Panc1 (cell line): ENCODE results near the gene TTF2. TPM values are rescaled to one million over a fixed set of nuclear protein-coding genes. Genes with fewer than 3 reads are reported as not detected.

ENCODE experiments used
- ATAC-seq: fragments of 200-7000 bp; cut with Tn5 transposase; 2 replicates; pipeline ENCODE4 v1.9.1; 2020; ENCODE audit warnings: mild to moderate bottlenecking, moderate library complexity
- BruUV-seq: library from RNA; stranded (reverse); fragments of 400-500 nt; replicated peaks from 2 replicates; lab custom pipeline; 2021; lab: Mats Ljungman, UMichigan
- CTCF ChIA-PET: fragments of 300-600 bp; sonication (Branson Sonifier 250); formaldehyde crosslinking; loops from one replicate; lab custom pipeline; 2022; ENCODE audit warnings: antibody characterized with exemption; lab: Charles Lee
- POLR2A ChIA-PET: fragments of 300-600 bp; sonication (Branson Sonifier 250); formaldehyde crosslinking; loops from one replicate; lab custom pipeline; 2022; ENCODE audit warnings: antibody characterized with exemption; lab: Charles Lee
- DNase-seq: peaks from one replicate; pipeline ENCODE4 v3.0.0-alpha.2; 2010; ENCODE audit warnings: low read depth, low spot score
- H3K27ac ChIP-seq: 2 replicates; pipeline ENCODE4 v1.5.1; 2011; ENCODE audit warnings: mild to moderate bottlenecking, low read length, inconsistent platforms
- H3K27me3 ChIP-seq: fragments of 200-500 bp; sonication (Bioruptor generic); 2 replicates; pipeline ENCODE4 v1.6.0; 2014; ENCODE audit warnings: low read length, inconsistent platforms; ENCODE audit not compliant: control insufficient read depth, insufficient read depth
- H3K36me3 ChIP-seq: fragments of 200-500 bp; sonication (Bioruptor generic); 2 replicates; pipeline ENCODE4 v1.5.1; 2014; ENCODE audit warnings: inconsistent platforms, mild to moderate bottlenecking, low read length, moderate library complexity; ENCODE audit not compliant: control insufficient read depth, insufficient read depth
- H3K4me1 ChIP-seq: 2 replicates; pipeline ENCODE4 v1.5.1; 2011; ENCODE audit warnings: inconsistent platforms, mild to moderate bottlenecking, low read length, moderate library complexity; ENCODE audit not compliant: control insufficient read depth, insufficient read depth
- H3K4me3 ChIP-seq, 2 experiments: 2 replicates each; pipeline ENCODE4 v1.5.1; 2011 to 2012; ENCODE audit warnings: low read depth in 2 of 2, low read length in 2 of 2, mild to moderate bottlenecking in 2 of 2, inconsistent platforms in 1 of 2, moderate library complexity in 1 of 2
- H3K9me3 ChIP-seq: fragments of 200-500 bp; sonication (Bioruptor generic); 2 replicates; pipeline ENCODE4 v1.5.1; 2014; ENCODE audit warnings: low read depth, mild to moderate bottlenecking, inconsistent platforms, low read length, moderate library complexity; ENCODE audit not compliant: control insufficient read depth, insufficient read depth
- POLR2AphosphoS5 ChIP-seq: IDR thresholded peaks from 2 replicates; pipeline ENCODE4 v1.6.1; 2012; ENCODE audit warnings: mild to moderate bottlenecking, low read depth, low read length, moderate library complexity
- SIN3A ChIP-seq: IDR thresholded peaks from 2 replicates; pipeline ENCODE4 v1.6.1; 2012; ENCODE audit warnings: low read depth, mild to moderate bottlenecking, low read length, moderate library complexity, borderline replicate concordance; ENCODE audit not compliant: insufficient read depth
- TCF7L2 ChIP-seq: IDR thresholded peaks from 2 replicates; pipeline ENCODE4 v1.6.1; 2011; ENCODE audit warnings: mild to moderate bottlenecking, low read depth, low read length, inconsistent platforms
- in situ Hi-C: cut with HindIII; loops from 2 replicates; pipeline ENCODE4 v1.10.0; 2016; ENCODE audit warnings: low sequenced_read_pairs, low pct_unique_long_range_greater_than_20kb
- intact Hi-C: fragments of 100-400 bp; cut with micrococcal nuclease; formaldehyde crosslinking; loops from one replicate; pipeline ENCODE4 v1.10.0; 2022; ENCODE audit not compliant: unreplicated experiment
- total RNA-seq: library from RNA; stranded (reverse); gene quantifications from one replicate; pipeline ENCODE4 v1.2.1, GENCODE V29; 2021; ENCODE audit not compliant: unreplicated experiment
- TF ChIP-seq, protein P1 (sequence below), 2 experiments: IDR thresholded peaks; 2 replicates each; pipeline ENCODE4 v1.6.1; 2011 to 2012; ENCODE audit warnings: low read depth in 2 of 2, control low read depth in 1 of 2, low read length in 1 of 2, mild to moderate bottlenecking in 1 of 2, moderate library complexity in 1 of 2; ENCODE audit not compliant: insufficient read depth in 1 of 2
- TF ChIP-seq, protein P2 (sequence below): fragments of 450-650 bp; IDR thresholded peaks from 2 replicates; pipeline ENCODE4 v1.5.1; 2017; ENCODE audit warnings: mild to moderate bottlenecking

Gene TTF2
- total RNA-seq, 1 experiment from 2014 or later, result 32.7 TPM

DNA sequence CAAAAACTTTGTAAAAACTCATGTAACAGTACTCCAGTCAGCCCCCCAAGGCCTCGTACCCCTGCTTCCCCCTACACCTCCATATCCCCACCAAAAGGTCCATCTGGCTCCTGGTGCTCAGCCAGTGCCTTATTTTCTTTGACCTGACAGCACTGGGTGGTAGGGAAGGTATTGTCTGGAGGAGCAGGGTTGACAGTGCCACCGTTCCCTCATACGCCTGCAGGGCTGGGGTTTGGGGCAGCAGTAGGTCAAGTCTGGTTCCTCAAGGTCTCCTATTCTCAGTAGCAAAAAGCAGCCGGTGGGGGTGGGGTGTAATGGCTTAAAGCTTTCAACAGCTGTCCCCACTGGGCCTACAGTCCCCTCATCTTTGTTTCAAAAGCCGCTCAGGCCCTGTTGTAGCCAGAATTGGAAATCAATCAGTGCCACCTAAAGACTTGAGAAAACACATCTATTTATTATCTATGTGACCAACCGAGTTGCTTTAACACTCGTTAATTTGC, 25.3 kb upstream of the TTF2 start:
- intact Hi-C loops, result no loop called here
- no peak for DNase-seq
- ChIA-PET CTCF (no interaction called here), POLR2A (no interaction called here)
- TF ChIP-seq POLR2AphosphoS5 (no peak), SIN3A (no peak), TCF7L2 (no peak)
- TF ChIP-seq, protein P1, sequence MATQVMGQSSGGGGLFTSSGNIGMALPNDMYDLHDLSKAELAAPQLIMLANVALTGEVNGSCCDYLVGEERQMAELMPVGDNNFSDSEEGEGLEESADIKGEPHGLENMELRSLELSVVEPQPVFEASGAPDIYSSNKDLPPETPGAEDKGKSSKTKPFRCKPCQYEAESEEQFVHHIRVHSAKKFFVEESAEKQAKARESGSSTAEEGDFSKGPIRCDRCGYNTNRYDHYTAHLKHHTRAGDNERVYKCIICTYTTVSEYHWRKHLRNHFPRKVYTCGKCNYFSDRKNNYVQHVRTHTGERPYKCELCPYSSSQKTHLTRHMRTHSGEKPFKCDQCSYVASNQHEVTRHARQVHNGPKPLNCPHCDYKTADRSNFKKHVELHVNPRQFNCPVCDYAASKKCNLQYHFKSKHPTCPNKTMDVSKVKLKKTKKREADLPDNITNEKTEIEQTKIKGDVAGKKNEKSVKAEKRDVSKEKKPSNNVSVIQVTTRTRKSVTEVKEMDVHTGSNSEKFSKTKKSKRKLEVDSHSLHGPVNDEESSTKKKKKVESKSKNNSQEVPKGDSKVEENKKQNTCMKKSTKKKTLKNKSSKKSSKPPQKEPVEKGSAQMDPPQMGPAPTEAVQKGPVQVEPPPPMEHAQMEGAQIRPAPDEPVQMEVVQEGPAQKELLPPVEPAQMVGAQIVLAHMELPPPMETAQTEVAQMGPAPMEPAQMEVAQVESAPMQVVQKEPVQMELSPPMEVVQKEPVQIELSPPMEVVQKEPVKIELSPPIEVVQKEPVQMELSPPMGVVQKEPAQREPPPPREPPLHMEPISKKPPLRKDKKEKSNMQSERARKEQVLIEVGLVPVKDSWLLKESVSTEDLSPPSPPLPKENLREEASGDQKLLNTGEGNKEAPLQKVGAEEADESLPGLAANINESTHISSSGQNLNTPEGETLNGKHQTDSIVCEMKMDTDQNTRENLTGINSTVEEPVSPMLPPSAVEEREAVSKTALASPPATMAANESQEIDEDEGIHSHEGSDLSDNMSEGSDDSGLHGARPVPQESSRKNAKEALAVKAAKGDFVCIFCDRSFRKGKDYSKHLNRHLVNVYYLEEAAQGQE (IDR thresholded peaks at IDR 0.05; ENCODE audit: insufficient read depth in 1 of 2, low read depth in 2 of 2, low read length in 1 of 2), result no peak
- TF ChIP-seq, protein P2, sequence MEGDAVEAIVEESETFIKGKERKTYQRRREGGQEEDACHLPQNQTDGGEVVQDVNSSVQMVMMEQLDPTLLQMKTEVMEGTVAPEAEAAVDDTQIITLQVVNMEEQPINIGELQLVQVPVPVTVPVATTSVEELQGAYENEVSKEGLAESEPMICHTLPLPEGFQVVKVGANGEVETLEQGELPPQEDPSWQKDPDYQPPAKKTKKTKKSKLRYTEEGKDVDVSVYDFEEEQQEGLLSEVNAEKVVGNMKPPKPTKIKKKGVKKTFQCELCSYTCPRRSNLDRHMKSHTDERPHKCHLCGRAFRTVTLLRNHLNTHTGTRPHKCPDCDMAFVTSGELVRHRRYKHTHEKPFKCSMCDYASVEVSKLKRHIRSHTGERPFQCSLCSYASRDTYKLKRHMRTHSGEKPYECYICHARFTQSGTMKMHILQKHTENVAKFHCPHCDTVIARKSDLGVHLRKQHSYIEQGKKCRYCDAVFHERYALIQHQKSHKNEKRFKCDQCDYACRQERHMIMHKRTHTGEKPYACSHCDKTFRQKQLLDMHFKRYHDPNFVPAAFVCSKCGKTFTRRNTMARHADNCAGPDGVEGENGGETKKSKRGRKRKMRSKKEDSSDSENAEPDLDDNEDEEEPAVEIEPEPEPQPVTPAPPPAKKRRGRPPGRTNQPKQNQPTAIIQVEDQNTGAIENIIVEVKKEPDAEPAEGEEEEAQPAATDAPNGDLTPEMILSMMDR, result no peak
- no TSS peak for BruUV-seq
- H3K4me3 ChIP-seq, result no peak overlapping the region
- no peaks in the 10 kb centered on the region for H3K9me3 ChIP-seq
- in situ Hi-C loops, result no loop called here
- no peaks in the 10 kb centered on the region for H3K4me1 ChIP-seq
- H3K36me3 ChIP-seq, result no peaks in the 10 kb centered on the region
- no peak overlapping the region for H3K27ac ChIP-seq
- H3K27me3 ChIP-seq, result no peaks in the 10 kb centered on the region
- no peak for ATAC-seq

DNA sequence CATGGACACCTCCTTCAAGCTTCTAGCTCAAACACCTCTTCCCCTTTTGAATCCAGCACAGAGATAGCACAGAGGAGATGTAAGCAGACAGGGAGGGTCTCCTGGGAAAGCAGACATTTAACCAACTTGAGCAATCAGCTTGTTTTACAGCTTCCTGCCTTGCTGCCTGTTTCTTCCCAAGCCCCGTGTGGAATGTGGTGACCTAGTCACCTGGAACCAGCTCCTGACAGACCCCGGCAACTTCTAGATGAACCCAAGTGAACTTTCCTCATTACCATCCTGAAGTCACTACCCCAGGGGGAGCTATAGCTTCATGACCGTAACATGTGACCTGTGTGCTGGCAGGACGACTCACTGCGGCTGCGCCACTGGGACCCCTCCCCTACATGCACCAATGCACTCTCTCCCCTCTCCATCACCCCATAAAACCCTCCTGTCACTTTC, 24.1 kb upstream of the TTF2 start:
- Histone ChIP-seq H3K27ac (no peak overlapping the region), H3K36me3 (no peaks in the 10 kb centered on the region), H3K4me1 (no peaks in the 10 kb centered on the region), H3K4me3 (no peak overlapping the region), H3K27me3 (no peaks in the 10 kb centered on the region), H3K9me3 (no peaks in the 10 kb centered on the region)
- intact Hi-C loops, result no loop called here
- no peak for ATAC-seq
- TF ChIP-seq SIN3A (no peak), TCF7L2 (no peak), POLR2AphosphoS5 (no peak)
- TF ChIP-seq, protein P2, result no peak
- TF ChIP-seq, protein P1 (IDR thresholded peaks at IDR 0.05; ENCODE audit: insufficient read depth in 1 of 2, low read depth in 2 of 2, low read length in 1 of 2), result no peak
- in situ Hi-C loops, result no loop called here
- no peak for DNase-seq
- ChIA-PET CTCF (no interaction called here), POLR2A (no interaction called here)
- BruUV-seq, result no TSS peak
